Duodenal mucosa (tissue), 2 donors: ENCODE measurements around the gene STARD9.

Source experiments
- H3K27ac ChIP-seq: one replicate; pipeline ENCODE4 v1.7.0; 2013; ENCODE audit warnings: low read depth, low read length
- H3K27me3 ChIP-seq, 2 donors: one replicate each; pipeline ENCODE4 v1.7.0; 2013; ENCODE audit warnings: low read length in 2 of 2, control low read depth in 1 of 2; ENCODE audit not compliant: insufficient read depth in 2 of 2, control insufficient read depth in 1 of 2
- H3K36me3 ChIP-seq, 2 donors: one replicate each; pipeline ENCODE4 v1.7.0; 2013; ENCODE audit warnings: low read length in 2 of 2, control low read depth in 1 of 2; ENCODE audit not compliant: insufficient read depth in 2 of 2, control insufficient read depth in 1 of 2
- H3K4me1 ChIP-seq, 2 donors: one replicate each; pipeline ENCODE4 v1.7.0; 2013; ENCODE audit warnings: low read length in 2 of 2, control low read depth in 1 of 2; ENCODE audit not compliant: insufficient read depth in 2 of 2, control insufficient read depth in 1 of 2
- H3K4me3 ChIP-seq, 2 donors: one replicate each; pipeline ENCODE4 v1.7.0; 2013; ENCODE audit warnings: low read length in 2 of 2, low read depth in 1 of 2
- H3K9ac ChIP-seq, 2 donors: one replicate each; pipeline ENCODE4 v1.7.0; 2013; ENCODE audit warnings: low read length in 2 of 2, low read depth in 1 of 2
- H3K9me3 ChIP-seq, 2 donors: one replicate each; pipeline ENCODE4 v1.7.0; 2013; ENCODE audit warnings: low read length in 2 of 2, control low read depth in 1 of 2; ENCODE audit not compliant: control insufficient read depth in 1 of 2

Gene STARD9

GRCh38 chr15:42692536-42692935 is 117.1 kb downstream of the STARD9 start:
- H3K36me3 ChIP-seq, result peaks cover 5 to 12% of the 10 kb centered on the region in 2 donors

GRCh38 chr15:42692997-42693396 is 117.6 kb downstream of the STARD9 start:
- H3K36me3 ChIP-seq, result peaks cover 5 to 12% of the 10 kb centered on the region in 2 donors
- no peak overlapping the region for H3K4me3 ChIP-seq
- no peaks in the 10 kb centered on the region for H3K4me1 ChIP-seq
- no peak overlapping the region for H3K27ac ChIP-seq
- no peak overlapping the region for H3K9ac ChIP-seq
- no peaks in the 10 kb centered on the region for H3K9me3 ChIP-seq
- H3K27me3 ChIP-seq, result no peaks in the 10 kb centered on the region

More at GRCh38 chr15:42692536-42692935, 117.1 kb downstream of the STARD9 start:
- H3K27ac ChIP-seq, result no peak overlapping the region
- no peaks in the 10 kb centered on the region for H3K27me3 ChIP-seq
- H3K9me3 ChIP-seq, result no peaks in the 10 kb centered on the region
- no peak overlapping the region for H3K4me3 ChIP-seq
- no peak overlapping the region for H3K9ac ChIP-seq
- H3K4me1 ChIP-seq, result no peaks in the 10 kb centered on the region

GRCh38 chr15:42693496-42693895 is 118.1 kb downstream of the STARD9 start:
- Histone ChIP-seq H3K4me1 (no peaks in the 10 kb centered on the region), H3K27ac (no peak overlapping the region), H3K9me3 (no peaks in the 10 kb centered on the region), H3K9ac (no peak overlapping the region), H3K27me3 (no peaks in the 10 kb centered on the region), H3K36me3 (peaks cover 5 to 12% of the 10 kb centered on the region in 2 donors), H3K4me3 (no peak overlapping the region)

GRCh38 chr15:42693942-42694341 is 118.5 kb downstream of the STARD9 start:
- H3K36me3 ChIP-seq, result peaks cover 5 to 10% of the 10 kb centered on the region in 2 donors
- H3K27me3 ChIP-seq, result no peaks in the 10 kb centered on the region
- no peak overlapping the region for H3K27ac ChIP-seq
- H3K9ac ChIP-seq, result no peak overlapping the region
- H3K4me3 ChIP-seq, result no peak overlapping the region
- no peaks in the 10 kb centered on the region for H3K9me3 ChIP-seq
- H3K4me1 ChIP-seq, result no peaks in the 10 kb centered on the region

- no peak overlapping the region for H3K4me3 ChIP-seq
- no peaks in the 10 kb centered on the region for H3K4me1 ChIP-seq
- peaks cover 5% of the 10 kb centered on the region in 2 donors for H3K36me3 ChIP-seq
- H3K9me3 ChIP-seq, result no peaks in the 10 kb centered on the region
- H3K27me3 ChIP-seq, result no peaks in the 10 kb centered on the region
- H3K27ac ChIP-seq, result no peak overlapping the region
- H3K9ac ChIP-seq, result no peak overlapping the region
Measured at GRCh38 chr15:42694398-42694797, 119.0 kb downstream of the STARD9 start.

- H3K4me1 ChIP-seq, result no peaks in the 10 kb centered on the region
- H3K36me3 ChIP-seq, result peaks cover 0 to 5% of the 10 kb centered on the region in 2 donors
Measured at GRCh38 chr15:42695527-42696071, 120.2 kb downstream of the STARD9 start.

GRCh38 chr15:42696626-42697025 is 121.2 kb downstream of the STARD9 start:
- Histone ChIP-seq H3K36me3 (peaks cover 0 to 5% of the 10 kb centered on the region in 2 donors), H3K27me3 (no peaks in the 10 kb centered on the region), H3K9ac (no peak overlapping the region), H3K4me1 (no peaks in the 10 kb centered on the region), H3K9me3 (no peaks in the 10 kb centered on the region), H3K4me3 (no peak overlapping the region), H3K27ac (no peak overlapping the region)

More at GRCh38 chr15:42695527-42696071, 120.2 kb downstream of the STARD9 start:
- Histone ChIP-seq H3K4me3 (no peak overlapping the region), H3K27ac (no peak overlapping the region), H3K9me3 (no peaks in the 10 kb centered on the region), H3K9ac (no peak overlapping the region), H3K27me3 (no peaks in the 10 kb centered on the region)

- Histone ChIP-seq H3K4me3 (no peak overlapping the region), H3K27me3 (no peaks in the 10 kb centered on the region), H3K4me1 (no peaks in the 10 kb centered on the region), H3K27ac (no peak overlapping the region), H3K9me3 (no peaks in the 10 kb centered on the region), H3K36me3 (no peaks in the 10 kb centered on the region), H3K9ac (no peak overlapping the region)
Measured at GRCh38 chr15:42704492-42704926, 129.1 kb downstream of the STARD9 start.

- H3K27ac ChIP-seq, result no peak overlapping the region
- no peaks in the 10 kb centered on the region for H3K9me3 ChIP-seq
- H3K4me1 ChIP-seq, result no peaks in the 10 kb centered on the region
- no peaks in the 10 kb centered on the region for H3K36me3 ChIP-seq
- H3K27me3 ChIP-seq, result no peaks in the 10 kb centered on the region
- H3K4me3 ChIP-seq, result no peak overlapping the region
- H3K9ac ChIP-seq, result no peak overlapping the region
Measured at GRCh38 chr15:42705336-42705735, 129.9 kb downstream of the STARD9 start.

GRCh38 chr15:42707068-42707467 is 131.7 kb downstream of the STARD9 start:
- no peak overlapping the region for H3K27ac ChIP-seq
- no peak overlapping the region for H3K4me3 ChIP-seq
- no peaks in the 10 kb centered on the region for H3K36me3 ChIP-seq
- H3K4me1 ChIP-seq, result no peaks in the 10 kb centered on the region
- H3K27me3 ChIP-seq, result no peaks in the 10 kb centered on the region
- H3K9me3 ChIP-seq, result no peaks in the 10 kb centered on the region
- H3K9ac ChIP-seq, result no peak overlapping the region
